HG03460 (cell line): Measurements from ENCODE around the gene EPB41L3.
"Not testable (repeated sequence)": the region's sequence is repeated elsewhere in the genome, so short reads cannot be mapped to it uniquely, and the experiment has no call there.

Experiments used
- ATAC-seq: cut with Tn5 transposase; IDR thresholded peaks from one replicate; pipeline ENCODE4 v1.9.1; 2021; ENCODE audit not compliant: unreplicated experiment

The EPB41L3 gene

DNA sequence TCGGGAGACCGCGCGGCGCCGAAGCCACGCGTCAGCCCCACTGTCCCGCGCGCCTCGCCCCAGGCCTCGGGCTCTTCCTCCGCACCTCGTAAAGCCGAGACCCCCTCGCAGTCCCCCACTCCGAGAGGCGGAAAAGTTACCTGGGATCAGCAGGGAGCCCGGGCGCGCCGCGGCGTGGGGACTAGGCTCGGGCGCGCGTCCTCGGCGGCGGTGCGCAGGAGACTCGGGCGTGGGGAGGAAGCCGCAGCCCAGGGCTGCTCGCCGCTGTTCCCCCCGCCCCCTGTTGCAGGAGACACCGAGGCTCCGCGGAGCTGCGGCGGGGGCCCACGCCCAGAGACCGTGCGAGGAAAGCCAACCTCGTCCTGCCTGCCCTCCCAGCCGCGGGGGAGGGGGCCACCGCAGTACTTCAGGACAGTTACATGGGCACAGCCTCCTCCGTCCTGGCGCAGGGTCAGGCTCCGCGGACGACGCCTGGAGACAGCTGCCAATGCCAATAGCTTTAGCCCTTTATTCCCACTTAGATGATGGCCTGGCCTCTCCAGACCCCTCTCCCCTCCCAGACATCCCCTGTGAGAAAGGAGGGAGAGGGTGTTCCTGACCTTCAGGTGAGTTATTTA is at the start of gene EPB41L3:
EPB41L3 (minus strand) TSS at position 225 of the 617 bp plus-strand sequence. CDS start 54,814 bp downstream, outside the sequence.
- no peak for ATAC-seq

DNA sequence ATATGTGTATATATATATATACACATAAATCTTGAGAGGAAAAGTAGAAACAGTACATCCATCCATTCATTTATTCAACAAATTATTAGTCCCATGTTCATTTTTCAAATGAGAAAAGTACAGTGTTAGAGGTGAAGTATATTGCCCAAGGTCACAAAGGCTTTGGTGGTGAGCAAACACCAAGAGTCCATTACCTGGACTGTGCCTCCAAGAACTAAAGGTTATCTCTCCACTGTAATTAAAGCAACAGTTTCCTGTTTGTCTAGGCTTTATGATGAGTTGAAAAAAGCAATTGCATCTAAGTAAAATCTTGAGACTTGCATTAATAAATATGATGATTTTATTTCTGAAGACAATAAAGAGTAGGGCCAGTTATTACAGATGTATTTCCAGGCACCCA is 44.7 kb upstream of the EPB41L3 start:
- ATAC-seq: no peak

GRCh38 chr18:5585653-5586052 is 41.9 kb upstream of the EPB41L3 start:
- no peak for ATAC-seq

DNA sequence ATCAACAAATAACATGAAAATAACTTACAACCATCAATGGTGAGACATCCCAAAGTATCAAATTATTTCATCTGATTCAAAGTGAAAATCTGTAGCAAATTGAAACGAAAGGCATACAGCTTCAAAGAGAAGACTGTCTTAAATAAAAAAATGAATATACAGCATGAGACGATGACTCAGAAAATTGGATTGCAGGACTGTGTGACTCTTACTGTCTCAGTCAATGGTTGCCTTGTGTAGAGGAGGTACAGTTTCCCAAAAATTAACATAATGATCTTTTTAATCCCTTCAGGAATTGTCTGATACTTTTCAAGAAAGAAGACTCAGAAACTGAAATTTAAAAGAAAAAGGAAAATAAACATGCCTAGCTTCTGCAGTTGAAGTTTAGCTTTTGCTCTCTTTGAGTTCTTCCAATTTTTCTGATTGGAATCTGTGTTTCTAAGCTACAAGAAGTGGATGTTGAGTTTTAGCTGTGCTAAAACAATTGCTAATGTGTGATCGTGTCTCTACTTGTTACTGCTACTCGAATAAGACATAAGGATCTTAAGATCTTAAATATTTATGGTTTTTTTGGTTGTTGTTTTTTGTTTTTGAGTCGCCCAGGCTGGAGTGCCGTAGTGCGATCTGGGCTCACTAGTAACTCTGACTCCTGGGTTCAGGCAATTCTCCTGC is 41.1 kb upstream of the EPB41L3 start:
- no peak for ATAC-seq

- ATAC-seq: no peak
Observed at GRCh38 chr18:5582849-5583681, 39.3 kb upstream of the EPB41L3 start.

DNA sequence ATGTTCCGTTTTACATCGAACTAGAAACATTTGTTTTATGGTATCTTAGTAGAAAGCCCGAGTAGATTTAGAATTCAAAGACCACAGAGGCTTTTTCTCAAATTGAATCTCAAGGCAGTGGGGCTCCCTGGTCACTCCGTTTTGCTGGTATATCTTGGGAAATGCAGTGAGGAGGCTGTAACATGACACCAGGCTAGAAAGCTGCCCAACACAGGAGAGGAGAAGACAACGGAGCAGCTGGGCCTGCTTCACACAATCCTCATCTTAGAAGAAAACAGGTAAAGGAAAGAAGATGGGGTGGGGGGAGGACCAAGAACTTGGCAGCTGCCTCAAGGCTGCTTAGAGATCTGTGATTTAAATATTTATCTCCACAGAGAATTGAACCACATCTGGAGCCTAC is 38.3 kb upstream of the EPB41L3 start:
- ATAC-seq: no peak

GRCh38 chr18:5574843-5575242 is 31.0 kb upstream of the EPB41L3 start:
- ATAC-seq: no peak

DNA sequence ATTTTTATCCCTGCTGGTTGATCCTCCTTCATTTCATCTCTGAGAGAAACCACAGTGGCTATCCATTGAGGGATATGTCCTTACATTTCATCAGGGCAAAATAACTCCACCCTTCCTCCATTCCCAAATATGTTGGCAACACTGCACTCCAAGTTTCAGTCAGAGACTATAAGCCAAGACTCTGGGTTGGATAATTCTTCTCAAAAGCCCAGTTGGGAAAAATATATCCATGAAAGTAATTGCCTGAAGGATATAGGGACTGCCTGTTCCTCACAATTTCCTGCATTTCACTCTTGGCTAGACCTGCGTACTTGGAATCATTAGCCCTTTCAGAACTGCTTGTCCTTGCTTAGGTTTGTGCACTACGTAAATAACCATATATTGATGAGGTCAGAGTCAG is 27.9 kb upstream of the EPB41L3 start:
- no peak for ATAC-seq

GRCh38 chr18:5570613-5571012 is 26.8 kb upstream of the EPB41L3 start:
- not testable (repeated sequence) for ATAC-seq

GRCh38 chr18:5568416-5568815 is 24.6 kb upstream of the EPB41L3 start:
- no peak for ATAC-seq

DNA sequence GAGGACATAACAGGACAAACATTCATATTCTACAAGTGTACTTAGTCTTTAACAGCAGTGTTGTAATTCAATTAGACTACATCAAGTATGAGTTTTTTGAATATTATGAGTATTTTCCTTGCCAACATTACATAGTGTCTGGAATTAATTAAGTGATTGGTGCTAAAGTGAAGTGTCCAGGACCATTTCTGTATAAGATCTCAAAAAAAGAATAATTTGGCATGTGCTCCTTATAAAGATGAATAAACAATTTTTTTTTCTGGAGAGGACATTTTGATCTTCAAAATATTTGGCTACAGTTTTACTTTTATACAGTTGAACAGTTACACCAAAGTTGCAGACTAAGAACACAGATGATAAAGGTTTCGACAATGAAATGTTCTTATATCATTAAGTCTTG is 15.1 kb upstream of the EPB41L3 start:
- ATAC-seq: no peak

DNA sequence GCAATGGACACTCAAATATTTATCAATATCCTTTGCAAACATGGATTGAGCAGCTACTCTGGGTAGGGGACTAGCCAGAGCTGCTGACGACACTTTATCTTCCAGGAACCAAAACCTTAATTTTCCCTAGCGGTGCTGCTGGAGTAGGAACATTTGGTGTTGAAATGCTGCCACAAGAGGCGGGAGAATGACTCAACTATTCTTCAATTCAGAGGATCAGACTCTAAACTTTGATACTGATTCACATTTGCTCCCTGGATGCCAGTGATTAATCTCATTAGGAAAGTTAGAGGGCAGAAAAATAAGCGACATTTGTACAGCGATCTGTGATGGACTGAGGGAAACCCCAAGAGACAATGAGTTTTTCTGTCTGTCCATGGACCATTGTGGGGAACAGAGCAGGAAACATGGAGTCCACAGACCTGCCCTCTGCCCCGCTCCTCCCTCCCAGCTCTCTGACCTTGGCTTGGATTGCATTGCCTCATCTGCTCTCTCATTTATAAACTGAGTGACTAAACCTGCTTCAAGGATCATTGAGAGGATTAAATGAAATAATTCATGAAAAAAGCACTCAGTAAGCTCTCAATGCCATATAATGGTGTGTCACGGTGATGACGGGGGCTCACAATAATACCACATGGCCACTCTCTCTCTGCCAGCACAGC is 12.6 kb upstream of the EPB41L3 start:
- ATAC-seq: no peak

- ATAC-seq: no peak
Observed at GRCh38 chr18:5554629-5555028, 10.8 kb upstream of the EPB41L3 start.

- ATAC-seq: no peak
Observed at GRCh38 chr18:5546660-5547059, 2.9 kb upstream of the EPB41L3 start.

DNA sequence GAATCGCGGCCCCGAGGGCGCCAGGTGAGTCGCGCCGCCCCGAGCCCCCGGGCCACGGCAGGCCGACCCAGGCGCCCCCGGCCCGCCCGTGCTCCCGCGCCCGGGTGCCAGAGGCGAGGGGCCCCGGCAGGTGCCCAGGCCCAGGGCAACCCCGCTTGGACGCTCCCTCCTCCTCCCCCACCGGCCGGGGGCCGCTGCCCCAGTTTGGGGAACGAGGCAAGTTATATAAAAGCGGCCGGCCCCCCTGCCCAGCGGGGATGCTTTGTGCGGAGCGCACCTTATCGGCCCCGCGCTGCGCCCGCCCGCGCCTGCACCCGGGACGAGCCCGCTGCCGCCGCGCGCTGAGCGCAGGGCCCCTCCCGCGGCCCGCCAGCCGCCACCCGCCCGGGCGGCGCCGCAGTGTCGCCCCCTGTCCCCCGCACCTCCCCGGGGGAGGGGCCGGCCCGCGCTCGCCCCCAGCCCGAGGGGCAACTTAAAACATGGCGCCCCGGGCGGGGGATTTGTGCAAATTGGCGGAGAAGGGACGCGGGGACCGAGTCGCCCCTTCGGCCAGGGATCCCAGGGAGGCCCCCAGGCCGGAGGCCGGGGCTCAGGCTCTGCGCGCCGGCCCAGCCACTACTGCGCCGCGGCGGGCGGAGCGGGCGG is 639 bp downstream of the EPB41L3 start:
- ATAC-seq: no peak

GRCh38 chr18:5542515-5543035 is 1.2 kb downstream of the EPB41L3 start:
- no peak for ATAC-seq

DNA sequence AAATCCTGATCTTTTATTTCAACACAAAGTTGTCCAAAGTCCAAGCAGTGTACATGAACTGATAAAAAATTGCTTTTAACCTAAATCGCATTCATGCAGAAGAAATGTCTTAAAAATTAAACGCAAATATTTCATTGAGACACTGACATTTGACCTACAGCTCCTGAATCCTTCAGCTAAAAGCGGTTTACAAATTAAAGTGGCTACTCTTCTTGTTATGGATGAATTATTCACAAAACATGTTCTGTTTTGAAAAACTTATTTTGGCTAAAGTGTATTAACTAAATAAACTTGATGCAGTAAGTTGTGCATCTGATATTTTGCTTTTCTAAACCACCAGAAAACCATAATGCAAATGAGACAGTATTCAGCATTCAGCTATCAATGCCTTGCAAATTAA is 2.2 kb downstream of the EPB41L3 start:
- ATAC-seq: no peak

- no peak for ATAC-seq
Observed at GRCh38 chr18:5539391-5539790, 4.4 kb downstream of the EPB41L3 start.

DNA sequence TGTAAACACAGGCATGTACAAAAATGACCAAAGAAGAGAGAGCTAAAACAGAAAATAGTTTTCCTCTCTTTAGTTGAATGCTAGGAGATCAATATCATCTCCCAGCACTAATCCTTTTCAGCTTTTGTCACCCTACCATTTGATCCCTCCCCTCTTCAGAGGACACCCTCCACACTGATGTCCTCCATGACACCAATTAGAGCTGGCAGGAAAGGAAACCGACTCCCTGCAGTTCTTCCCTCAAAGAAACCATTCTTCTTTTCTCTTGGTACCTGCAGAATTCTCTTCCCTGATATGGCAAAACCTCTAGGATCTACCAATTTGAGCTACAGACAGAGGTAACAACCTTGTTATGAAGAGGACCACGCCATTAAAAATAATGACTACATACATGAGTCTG is 5.3 kb downstream of the EPB41L3 start:
- no peak for ATAC-seq

- no peak for ATAC-seq
Observed at GRCh38 chr18:5537860-5538259, 5.9 kb downstream of the EPB41L3 start.

- ATAC-seq: no peak
Observed at GRCh38 chr18:5534845-5535244, 9.0 kb downstream of the EPB41L3 start.
